ENCODE results near the gene SDK1.

The SDK1 gene

GRCh38 chr7:3425087-3425486 lies 124.0 kb downstream of the SDK1 start:
- no peak for DNase-seq (ENCODE audit: low read depth)

GRCh38 chr7:3426064-3426463 lies 125.0 kb downstream of the SDK1 start:
- DNase-seq (ENCODE audit: low read depth), result no peak

GRCh38 chr7:3427957-3428356 lies 126.9 kb downstream of the SDK1 start:
- DNase-seq (ENCODE audit: low read depth), result no peak

- DNase-seq (ENCODE audit: low read depth), result no peak
Observed at GRCh38 chr7:3429981-3430380, 128.9 kb downstream of the SDK1 start.

- no peak for DNase-seq (ENCODE audit: low read depth)
Observed at GRCh38 chr7:3430588-3430987, 129.5 kb downstream of the SDK1 start.

GRCh38 chr7:3431306-3431705 lies 130.3 kb downstream of the SDK1 start:
- DNase-seq (ENCODE audit: low read depth), result no peak

- DNase-seq (ENCODE audit: low read depth), result no peak
Observed at GRCh38 chr7:3432911-3433310, 131.9 kb downstream of the SDK1 start.

- DNase-seq (ENCODE audit: low read depth), result no peak
Observed at GRCh38 chr7:3434611-3435010, 133.6 kb downstream of the SDK1 start.

- no peak for DNase-seq (ENCODE audit: low read depth)
Observed at GRCh38 chr7:3436112-3436511, 135.1 kb downstream of the SDK1 start.

GRCh38 chr7:3436746-3437145 lies 135.7 kb downstream of the SDK1 start:
- no peak for DNase-seq (ENCODE audit: low read depth)

- DNase-seq (ENCODE audit: low read depth), result no peak
Observed at GRCh38 chr7:3437467-3437866, 136.4 kb downstream of the SDK1 start.

GRCh38 chr7:3438352-3438751 lies 137.3 kb downstream of the SDK1 start:
- no peak for DNase-seq (ENCODE audit: low read depth)

- DNase-seq (ENCODE audit: low read depth), result no peak
Observed at GRCh38 chr7:3439333-3440030, 138.4 kb downstream of the SDK1 start.

- no peak for DNase-seq (ENCODE audit: low read depth)
Observed at GRCh38 chr7:3440509-3440908, 139.5 kb downstream of the SDK1 start.

- DNase-seq (ENCODE audit: low read depth), result no peak
Observed at GRCh38 chr7:3443716-3444115, 142.7 kb downstream of the SDK1 start.

GRCh38 chr7:3446786-3447185 lies 145.7 kb downstream of the SDK1 start:
- no peak for DNase-seq (ENCODE audit: low read depth)

- no peak for DNase-seq (ENCODE audit: low read depth)
Observed at GRCh38 chr7:3451701-3452100, 150.6 kb downstream of the SDK1 start.

- no peak for DNase-seq (ENCODE audit: low read depth)
Observed at GRCh38 chr7:3453398-3453797, 152.3 kb downstream of the SDK1 start.

- no peak for DNase-seq (ENCODE audit: low read depth)
Observed at GRCh38 chr7:3455806-3456595, 154.9 kb downstream of the SDK1 start.

- no peak for DNase-seq (ENCODE audit: low read depth)
Observed at GRCh38 chr7:3459111-3459510, 158.1 kb downstream of the SDK1 start.

GRCh38 chr7:3461923-3462322 lies 160.9 kb downstream of the SDK1 start:
- peak; percentile 20 for DNase-seq (ENCODE audit: low read depth)

GRCh38 chr7:3463696-3464095 lies 162.6 kb downstream of the SDK1 start:
- no peak for DNase-seq (ENCODE audit: low read depth)

- DNase-seq (ENCODE audit: low read depth), result no peak
Observed at GRCh38 chr7:3464900-3465622, 164.0 kb downstream of the SDK1 start.
